ENCODE measurements around the gene CYTH1.

DNA sequence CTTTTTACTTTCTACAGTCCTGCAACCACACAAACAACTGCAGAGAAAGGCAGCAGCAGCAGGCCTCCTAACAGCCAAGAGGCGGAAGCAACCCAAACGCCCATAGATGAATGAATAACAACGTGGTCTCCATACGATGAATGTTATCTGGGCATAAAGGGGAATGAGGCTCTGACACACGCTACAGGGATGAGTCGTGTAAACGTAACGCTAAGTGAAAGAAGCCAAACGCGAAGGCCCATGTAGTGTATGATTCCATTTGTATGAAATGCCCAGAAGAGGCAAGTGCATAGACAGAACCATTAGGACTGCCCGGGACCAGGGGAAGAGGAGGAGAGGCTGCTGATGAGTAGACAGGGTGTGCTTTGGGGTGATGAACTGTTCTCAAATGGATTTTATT, 110.1 kb downstream of the CYTH1 start:
- TF ChIP-seq CTCF (IDR thresholded peaks at IDR 0.05) (no peak), POLR2AphosphoS5 (IDR thresholded peaks at IDR 0.05; ENCODE audit: low read depth, low read length) (no peak), SIN3A (IDR thresholded peaks at IDR 0.05; ENCODE audit: borderline replicate concordance, insufficient read depth, low read depth, low read length) (no peak), TCF7L2 (IDR thresholded peaks at IDR 0.05; ENCODE audit: low read depth, low read length) (no peak)
- TF ChIP-seq, protein P1, sequence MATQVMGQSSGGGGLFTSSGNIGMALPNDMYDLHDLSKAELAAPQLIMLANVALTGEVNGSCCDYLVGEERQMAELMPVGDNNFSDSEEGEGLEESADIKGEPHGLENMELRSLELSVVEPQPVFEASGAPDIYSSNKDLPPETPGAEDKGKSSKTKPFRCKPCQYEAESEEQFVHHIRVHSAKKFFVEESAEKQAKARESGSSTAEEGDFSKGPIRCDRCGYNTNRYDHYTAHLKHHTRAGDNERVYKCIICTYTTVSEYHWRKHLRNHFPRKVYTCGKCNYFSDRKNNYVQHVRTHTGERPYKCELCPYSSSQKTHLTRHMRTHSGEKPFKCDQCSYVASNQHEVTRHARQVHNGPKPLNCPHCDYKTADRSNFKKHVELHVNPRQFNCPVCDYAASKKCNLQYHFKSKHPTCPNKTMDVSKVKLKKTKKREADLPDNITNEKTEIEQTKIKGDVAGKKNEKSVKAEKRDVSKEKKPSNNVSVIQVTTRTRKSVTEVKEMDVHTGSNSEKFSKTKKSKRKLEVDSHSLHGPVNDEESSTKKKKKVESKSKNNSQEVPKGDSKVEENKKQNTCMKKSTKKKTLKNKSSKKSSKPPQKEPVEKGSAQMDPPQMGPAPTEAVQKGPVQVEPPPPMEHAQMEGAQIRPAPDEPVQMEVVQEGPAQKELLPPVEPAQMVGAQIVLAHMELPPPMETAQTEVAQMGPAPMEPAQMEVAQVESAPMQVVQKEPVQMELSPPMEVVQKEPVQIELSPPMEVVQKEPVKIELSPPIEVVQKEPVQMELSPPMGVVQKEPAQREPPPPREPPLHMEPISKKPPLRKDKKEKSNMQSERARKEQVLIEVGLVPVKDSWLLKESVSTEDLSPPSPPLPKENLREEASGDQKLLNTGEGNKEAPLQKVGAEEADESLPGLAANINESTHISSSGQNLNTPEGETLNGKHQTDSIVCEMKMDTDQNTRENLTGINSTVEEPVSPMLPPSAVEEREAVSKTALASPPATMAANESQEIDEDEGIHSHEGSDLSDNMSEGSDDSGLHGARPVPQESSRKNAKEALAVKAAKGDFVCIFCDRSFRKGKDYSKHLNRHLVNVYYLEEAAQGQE (IDR thresholded peaks at IDR 0.05; ENCODE audit: insufficient read depth in 1 of 2, low read depth in 2 of 2, low read length in 1 of 2): no peak
